HEK293 (cell line): ENCODE data around the gene JTB.

Experiments used
- MYNN ChIP-seq: fragments of 450-650 bp; formaldehyde crosslinking; IDR thresholded peaks from 2 replicates; pipeline ENCODE4 v1.5.1; 2016; ENCODE audit warnings: missing biosample characterization, missing genetic modification characterization, borderline replicate concordance
- SP3 ChIP-seq: fragments of 450-650 bp; formaldehyde crosslinking; IDR thresholded peaks from 2 replicates; pipeline ENCODE4 v1.5.1; 2016; ENCODE audit warnings: missing biosample characterization, missing genetic modification characterization
- YY1 ChIP-seq: fragments of 450-650 bp; formaldehyde crosslinking; IDR thresholded peaks from 2 replicates; pipeline ENCODE4 v1.5.1; 2018; ENCODE audit warnings: missing biosample characterization, missing genetic modification characterization
- ZBTB20 ChIP-seq: fragments of 450-650 bp; formaldehyde crosslinking; IDR thresholded peaks from 2 replicates; pipeline ENCODE4 v1.5.1; 2016; ENCODE audit warnings: missing biosample characterization, missing genetic modification characterization
- ZBTB21 ChIP-seq: fragments of 450-650 bp; formaldehyde crosslinking; IDR thresholded peaks from 2 replicates; pipeline ENCODE4 v1.5.1; 2017; ENCODE audit warnings: missing biosample characterization, missing genetic modification characterization
- ZNF157 ChIP-seq: fragments of 450-650 bp; formaldehyde crosslinking; IDR thresholded peaks from 2 replicates; pipeline ENCODE4 v1.5.1; 2016; ENCODE audit warnings: missing biosample characterization, missing genetic modification characterization
- ZNF302 ChIP-seq: fragments of 450-650 bp; formaldehyde crosslinking; IDR thresholded peaks from 2 replicates; pipeline ENCODE4 v1.5.1; 2016; ENCODE audit warnings: missing biosample characterization, missing genetic modification characterization, low read depth
- ZNF350 ChIP-seq: fragments of 450-650 bp; formaldehyde crosslinking; IDR thresholded peaks from 2 replicates; pipeline ENCODE4 v1.5.0; 2017; ENCODE audit warnings: missing biosample characterization, mild to moderate bottlenecking, missing genetic modification characterization
- ZNF558 ChIP-seq: fragments of 450-650 bp; formaldehyde crosslinking; IDR thresholded peaks from 2 replicates; pipeline ENCODE4 v1.5.1; 2016; ENCODE audit warnings: missing biosample characterization, missing genetic modification characterization
- ZNF664 ChIP-seq: fragments of 450-650 bp; formaldehyde crosslinking; IDR thresholded peaks from 2 replicates; pipeline ENCODE4 v1.5.1; 2016; ENCODE audit warnings: missing biosample characterization, missing genetic modification characterization
- ZNF785 ChIP-seq: fragments of 450-650 bp; formaldehyde crosslinking; IDR thresholded peaks from 2 replicates; pipeline ENCODE4 v1.5.1; 2016; ENCODE audit warnings: missing biosample characterization, missing genetic modification characterization
- TF ChIP-seq, protein P1 (sequence below): fragments of 450-650 bp; formaldehyde crosslinking; IDR thresholded peaks from 2 replicates; pipeline ENCODE4 v1.5.1; 2016; ENCODE audit warnings: missing biosample characterization, missing genetic modification characterization

DNA sequence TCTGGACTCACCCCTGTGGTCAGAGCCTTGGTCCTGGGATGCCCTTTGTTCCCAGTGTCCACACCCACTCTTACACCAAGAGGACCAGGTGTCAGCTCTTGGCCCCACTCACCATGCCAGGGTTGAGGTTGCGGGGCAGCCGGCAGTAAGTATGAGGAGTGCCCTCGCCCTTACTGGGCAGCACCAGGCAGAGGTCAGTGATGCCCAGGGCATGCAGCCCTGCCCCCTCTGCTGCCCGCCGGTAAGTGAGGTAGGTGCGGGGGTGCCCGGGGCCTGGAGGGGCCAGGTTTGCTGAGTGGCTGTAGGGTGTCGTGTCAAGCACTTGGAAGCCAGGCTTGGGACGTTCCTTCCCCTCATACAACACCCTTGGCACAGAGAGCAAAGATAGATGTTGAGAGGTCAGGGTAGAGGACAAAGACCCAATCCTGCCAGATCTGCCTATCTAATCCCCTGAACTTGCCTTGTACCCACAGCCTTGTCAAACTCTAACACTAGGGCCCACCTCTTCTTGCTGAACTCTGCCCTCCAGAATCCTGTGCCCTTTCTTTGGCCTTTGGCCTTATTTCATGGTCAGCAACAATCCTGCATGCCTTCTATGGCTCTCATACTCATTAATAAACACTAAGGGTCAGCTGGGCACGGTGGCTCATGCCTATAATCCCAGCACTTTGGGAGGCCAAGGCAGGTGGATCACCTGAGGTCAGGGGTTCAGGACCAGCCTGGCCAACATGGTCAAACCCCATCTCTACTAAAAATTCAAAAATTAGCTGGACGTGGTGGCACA, 34.5 kb downstream of the JTB start:
- no peak for TF ChIP-seq ZNF664
- TF ChIP-seq ZBTB20, result no peak
- TF ChIP-seq, protein P1, sequence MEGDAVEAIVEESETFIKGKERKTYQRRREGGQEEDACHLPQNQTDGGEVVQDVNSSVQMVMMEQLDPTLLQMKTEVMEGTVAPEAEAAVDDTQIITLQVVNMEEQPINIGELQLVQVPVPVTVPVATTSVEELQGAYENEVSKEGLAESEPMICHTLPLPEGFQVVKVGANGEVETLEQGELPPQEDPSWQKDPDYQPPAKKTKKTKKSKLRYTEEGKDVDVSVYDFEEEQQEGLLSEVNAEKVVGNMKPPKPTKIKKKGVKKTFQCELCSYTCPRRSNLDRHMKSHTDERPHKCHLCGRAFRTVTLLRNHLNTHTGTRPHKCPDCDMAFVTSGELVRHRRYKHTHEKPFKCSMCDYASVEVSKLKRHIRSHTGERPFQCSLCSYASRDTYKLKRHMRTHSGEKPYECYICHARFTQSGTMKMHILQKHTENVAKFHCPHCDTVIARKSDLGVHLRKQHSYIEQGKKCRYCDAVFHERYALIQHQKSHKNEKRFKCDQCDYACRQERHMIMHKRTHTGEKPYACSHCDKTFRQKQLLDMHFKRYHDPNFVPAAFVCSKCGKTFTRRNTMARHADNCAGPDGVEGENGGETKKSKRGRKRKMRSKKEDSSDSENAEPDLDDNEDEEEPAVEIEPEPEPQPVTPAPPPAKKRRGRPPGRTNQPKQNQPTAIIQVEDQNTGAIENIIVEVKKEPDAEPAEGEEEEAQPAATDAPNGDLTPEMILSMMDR, result no peak
- TF ChIP-seq ZBTB21, result no peak
- TF ChIP-seq ZNF558, result no peak
- TF ChIP-seq ZNF302, result no peak
- TF ChIP-seq ZNF157 (tag by site-specific recombination), result no peak
- TF ChIP-seq ZNF350 (tag by site-specific recombination), result no peak
- TF ChIP-seq MYNN (tag by site-specific recombination), result no peak
- no peak for TF ChIP-seq YY1 (tag by site-specific recombination)
- no peak for TF ChIP-seq SP3 (tag by site-specific recombination)
- TF ChIP-seq ZNF785, result no peak
